GM19025 (cell line): ENCODE measurements around the gene TET1.
"Not testable (repeated sequence)": the region's sequence is repeated elsewhere in the genome, so short reads cannot be mapped to it uniquely, and the experiment has no call there.

Source experiments
- ATAC-seq: cut with Tn5 transposase; IDR thresholded peaks from one replicate; pipeline ENCODE4 v1.9.1; 2021; ENCODE audit warnings: mild to moderate bottlenecking, low read depth, moderate library complexity; ENCODE audit not compliant: unreplicated experiment

Gene TET1

DNA sequence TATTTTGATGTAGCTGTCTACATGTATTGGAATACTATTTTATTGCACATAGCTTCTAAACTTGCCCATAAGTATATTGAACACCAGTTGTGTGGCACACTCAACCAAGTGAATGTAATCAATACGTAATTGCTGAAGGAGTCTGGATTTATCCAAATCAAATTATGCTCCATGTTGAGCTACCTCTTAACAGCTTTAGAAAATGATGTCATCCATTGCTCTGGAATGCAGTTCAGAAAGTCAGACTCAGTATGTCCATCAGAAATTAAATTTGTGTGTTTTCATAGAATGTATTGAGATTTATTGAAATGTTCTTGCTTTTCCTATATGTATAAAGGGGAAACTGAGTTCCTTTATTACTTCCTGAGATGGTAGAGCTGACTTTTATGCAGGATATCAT is 135.9 kb downstream of the TET1 start:
- ATAC-seq = no peak

- ATAC-seq = no peak
Observed at GRCh38 chr10:68697106-68697505, 137.0 kb downstream of the TET1 start.

DNA sequence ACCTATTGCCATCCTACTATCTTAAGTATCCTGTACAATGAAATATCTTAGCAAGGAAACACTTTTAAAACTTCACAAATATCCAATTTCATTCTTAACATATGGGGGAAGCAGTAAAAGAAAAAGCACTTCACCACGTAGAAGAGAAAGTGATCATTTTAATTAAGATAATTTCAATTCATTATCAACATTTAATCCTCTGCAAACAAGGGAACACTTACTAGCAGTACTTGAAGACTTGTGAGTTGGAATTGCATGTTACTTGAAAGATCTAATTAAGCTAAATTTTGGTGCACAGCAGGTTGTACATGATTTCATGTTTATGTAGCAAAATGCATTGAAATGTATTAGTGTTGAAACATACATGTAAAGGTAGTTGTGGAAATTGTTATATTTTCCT is 140.1 kb downstream of the TET1 start:
- ATAC-seq = no peak

- no peak for ATAC-seq
Observed at GRCh38 chr10:68705548-68705947, 145.4 kb downstream of the TET1 start.

DNA sequence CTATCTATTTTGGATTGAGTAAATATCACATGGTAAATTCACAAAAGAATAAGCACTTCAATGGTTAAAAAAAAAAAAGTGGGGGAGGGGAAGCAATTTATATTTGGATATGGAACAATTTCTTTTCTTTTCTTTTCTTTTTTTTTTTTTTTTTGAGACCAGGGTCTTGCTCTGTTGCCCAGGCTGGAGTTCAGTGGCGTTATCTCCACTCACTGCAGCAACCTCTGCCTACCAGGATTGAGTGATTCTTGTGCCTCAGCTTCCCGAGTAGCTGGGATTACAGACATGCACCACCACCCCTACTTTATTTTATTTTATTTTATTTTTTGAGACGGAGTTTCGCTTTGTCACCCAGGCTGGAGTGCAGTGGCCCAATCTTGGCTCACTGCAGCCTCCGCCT is 148.8 kb downstream of the TET1 start:
- ATAC-seq = not testable (repeated sequence)

GRCh38 chr10:68713065-68713464 is 152.9 kb downstream of the TET1 start:
- not testable (repeated sequence) for ATAC-seq

GRCh38 chr10:68717435-68717834 is 157.3 kb downstream of the TET1 start:
- ATAC-seq = no peak

DNA sequence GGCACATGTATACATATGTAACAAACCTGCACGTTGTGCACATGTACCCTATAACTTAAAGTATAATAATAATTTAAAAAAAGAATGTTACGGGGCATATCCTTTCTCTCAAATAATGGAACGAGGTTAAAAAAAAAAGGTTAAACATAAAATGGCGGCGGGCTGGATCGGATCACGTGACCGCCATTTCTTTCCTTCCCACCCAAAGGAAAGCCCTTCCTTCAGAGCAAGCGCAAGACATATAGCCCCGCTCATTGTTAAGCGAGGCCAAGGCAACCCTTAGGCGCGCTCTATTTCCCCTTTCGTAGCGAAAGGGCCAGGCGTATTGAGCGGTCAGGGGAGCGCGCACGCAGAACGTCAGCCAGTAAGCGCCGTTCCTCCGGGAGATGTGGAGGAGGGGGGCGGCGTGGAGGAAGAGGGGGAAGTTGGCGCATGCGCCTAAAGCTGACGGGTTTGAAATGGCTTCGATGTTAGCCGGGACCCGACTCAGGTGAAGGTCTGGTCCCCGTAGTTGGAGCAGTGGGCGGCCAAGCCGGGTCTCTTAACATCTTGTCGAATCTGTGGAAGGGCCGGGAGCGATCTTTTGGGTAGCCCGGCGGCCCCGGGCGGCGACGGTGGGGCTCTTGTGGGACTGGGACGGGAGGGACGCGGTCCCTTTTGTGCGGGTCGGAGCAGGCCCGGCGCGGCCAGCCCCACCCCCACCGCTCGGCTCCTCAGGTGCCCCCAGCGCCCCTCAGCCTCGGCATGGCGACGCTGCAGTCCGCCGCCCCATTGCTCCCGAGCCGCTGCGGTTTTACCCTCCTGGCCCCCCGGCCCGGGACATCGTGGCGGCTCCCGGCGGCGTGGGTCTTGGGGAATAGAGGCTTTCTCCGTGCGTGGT is 160.9 kb downstream of the TET1 start, which contains the start of gene CCAR1:
TSS of gene CCAR1 (plus strand) at position 447 of the 880 bp plus-strand sequence. CDS start 1,266 bp downstream, outside the sequence.
- ATAC-seq = peak; percentile 99

DNA sequence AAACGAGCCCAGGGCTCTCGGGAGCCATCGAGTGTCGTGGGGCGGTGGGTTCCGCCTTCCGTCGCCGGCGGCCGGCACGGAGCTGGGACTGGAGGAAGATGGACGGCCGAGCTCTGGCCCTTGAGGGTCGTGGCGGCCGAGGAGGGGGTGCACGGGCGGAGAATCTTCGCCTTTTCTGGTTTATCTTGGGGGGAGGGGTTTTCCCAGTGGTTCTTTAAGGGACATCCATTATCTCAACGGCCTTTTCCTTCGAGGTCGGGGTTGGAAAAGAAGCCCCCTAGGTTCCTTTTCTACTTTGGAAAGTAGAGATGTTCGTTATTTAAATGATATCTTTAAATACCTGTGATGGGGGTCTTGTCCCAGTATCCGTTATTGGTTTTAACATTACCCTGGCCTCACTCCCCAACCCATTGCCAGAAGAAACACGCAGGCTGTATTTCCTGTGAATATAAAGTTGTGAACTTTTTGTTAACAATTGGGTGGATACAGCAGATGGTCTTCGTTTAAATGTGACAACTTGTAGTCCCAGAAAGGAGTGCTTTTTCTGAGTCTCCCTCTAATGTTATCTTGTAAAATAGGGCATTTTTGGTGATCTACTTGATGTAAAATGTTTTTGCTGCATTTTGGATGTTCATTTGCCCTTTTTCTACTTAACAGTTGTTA is 161.7 kb downstream of the TET1 start:
- ATAC-seq = peak; percentile 6

DNA sequence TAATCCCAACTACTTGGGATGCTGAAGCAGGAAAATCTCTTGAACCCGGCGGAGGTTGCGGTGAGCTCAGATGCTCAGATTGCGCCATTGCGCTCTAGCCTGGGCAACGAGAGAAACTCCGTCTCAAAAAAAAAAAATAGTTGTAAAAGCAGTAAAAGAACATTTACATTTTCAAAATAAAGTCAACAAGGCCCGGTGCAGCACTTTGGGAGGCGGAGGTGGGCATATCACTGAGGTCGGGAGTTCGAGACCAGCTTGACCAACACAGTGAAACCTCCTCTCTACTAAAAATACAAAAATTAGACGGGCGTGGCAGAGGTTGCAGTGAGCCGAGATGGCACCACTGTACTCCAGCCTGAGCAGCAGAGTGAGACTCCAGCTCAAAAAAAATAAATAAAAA is 164.9 kb downstream of the TET1 start:
- no peak for ATAC-seq

DNA sequence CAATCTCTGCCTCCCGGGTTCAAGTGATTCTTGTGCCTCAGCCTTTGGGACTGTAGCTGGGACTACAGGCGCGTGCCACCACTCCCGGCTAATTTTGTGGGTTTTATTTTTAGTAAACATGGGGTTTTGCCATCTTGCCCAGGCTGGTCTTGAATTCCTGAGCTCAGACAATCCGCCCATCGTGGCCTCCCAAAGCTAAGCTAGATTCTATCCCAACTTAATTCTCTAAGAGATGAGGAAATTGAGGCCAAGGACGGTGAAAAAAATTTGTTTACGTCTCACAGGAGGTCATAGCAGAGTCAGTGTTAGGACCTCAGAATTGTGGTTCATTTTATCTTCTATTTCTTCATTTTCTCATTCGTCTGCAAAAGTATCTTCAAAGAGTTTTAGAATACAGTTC is 167.0 kb downstream of the TET1 start:
- no peak for ATAC-seq

- no peak for ATAC-seq
Observed at GRCh38 chr10:68732651-68733050, 172.5 kb downstream of the TET1 start.

DNA sequence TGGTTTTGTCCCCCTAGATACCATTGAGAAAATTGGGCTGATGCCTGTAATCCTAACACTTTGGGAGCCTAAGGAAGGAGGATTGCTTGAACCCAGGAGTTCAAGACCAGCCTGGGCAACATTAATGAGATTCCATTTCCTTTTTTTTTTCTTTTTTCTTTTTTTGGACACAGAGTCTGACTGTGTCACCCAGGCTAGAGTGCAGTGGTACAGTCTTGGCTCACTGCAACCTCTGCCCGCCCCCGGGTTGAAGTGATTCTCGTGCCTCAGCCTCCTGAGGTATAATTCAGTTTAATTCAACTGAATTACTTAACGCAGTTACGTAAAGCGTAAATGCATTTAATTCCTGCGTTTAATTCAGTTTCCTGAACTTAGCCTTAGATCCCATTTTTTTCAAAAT is 174.2 kb downstream of the TET1 start:
- no peak for ATAC-seq

DNA sequence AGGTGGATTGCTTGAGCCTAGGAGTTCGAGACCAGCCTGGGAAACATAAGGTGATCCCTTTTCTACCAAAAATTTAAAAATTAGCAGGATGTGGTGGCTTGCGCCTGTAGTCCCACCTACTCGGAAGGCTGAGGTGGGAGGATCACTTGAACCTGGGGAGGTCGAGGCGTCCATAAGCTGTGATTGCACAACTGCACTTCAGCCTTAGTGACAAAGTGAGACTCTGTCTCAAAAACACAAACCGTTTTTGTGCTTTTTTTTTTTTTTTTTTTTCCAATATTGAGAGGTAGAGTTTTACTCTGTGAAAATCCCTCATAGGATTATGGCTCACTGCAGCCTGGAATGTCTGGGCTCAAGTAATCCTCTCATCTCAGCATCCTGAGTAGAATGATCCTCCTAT is 175.0 kb downstream of the TET1 start:
- no peak for ATAC-seq

GRCh38 chr10:68735739-68736138 is 175.6 kb downstream of the TET1 start:
- ATAC-seq = not testable (repeated sequence)

GRCh38 chr10:68740676-68741075 is 180.5 kb downstream of the TET1 start:
- not testable (repeated sequence) for ATAC-seq

GRCh38 chr10:68742397-68742796 is 182.3 kb downstream of the TET1 start:
- no peak for ATAC-seq
